B cell (primary cell): ENCODE data around the gene HDAC9. TPM values are rescaled to one million over a fixed set of nuclear protein-coding genes. Genes with fewer than 3 reads are reported as not detected.

Source experiments
- ATAC-seq: fragments of 200-7000 bp; cut with Tn5 transposase; one replicate; pipeline ENCODE4 v1.10.0; 2021; ENCODE audit warnings: low read depth, mild to moderate bottlenecking, moderate number of reproducible peaks, moderate library complexity
- CTCF ChIA-PET: fragments of 350-600 bp; sonication (Branson Sonifier 250); formaldehyde crosslinking; loops from one replicate; lab custom pipeline; 2021; ENCODE audit warnings: antibody characterized with exemption, inconsistent platforms; lab: Charles Lee
- POLR2A ChIA-PET: fragments of 350-600 bp; sonication (Branson Sonifier 250); formaldehyde crosslinking; loops from one replicate; lab custom pipeline; 2021; ENCODE audit warnings: antibody characterized with exemption; lab: Charles Lee
- DNase-seq: peaks from one replicate; pipeline ENCODE4 v3.0.0; 2013
- H2AFZ ChIP-seq: 2 replicates; pipeline ENCODE4 v1.6.1; 2012; ENCODE audit warnings: mild to moderate bottlenecking, low read depth, low read length; ENCODE audit not compliant: insufficient read depth, poor library complexity, severe bottlenecking
- H3K27ac ChIP-seq, 2 donors: 1 replicate in 1 of 2; 2 replicates in 1 of 2; pipeline ENCODE4 v1.5.1; 2012 to 2013; ENCODE audit warnings: low read length in 2 of 2, mild to moderate bottlenecking in 2 of 2, moderate library complexity in 1 of 2
- H3K27me3 ChIP-seq, 4 experiments: fragments of 200-600 bp in 1 of 4; sonication (generic) in 1 of 4; replicated peaks in 1 of 4; 1 replicate in 2 of 4; 2 replicates in 2 of 4; pipeline versions ENCODE4 v1.6.1 to v1.7.0; 2013 to 2016; ENCODE audit warnings: low read length in 3 of 4, mild to moderate bottlenecking in 2 of 4, mixed read lengths in 1 of 4, moderate library complexity in 1 of 4; ENCODE audit not compliant: insufficient read depth in 4 of 4, control insufficient read depth in 3 of 4; ENCODE audit errors: control extremely low read depth in 1 of 4
- H3K36me3 ChIP-seq, 2 experiments: replicated peaks in 1 of 2; 1 replicate in 1 of 2; 2 replicates in 1 of 2; pipeline versions ENCODE4 v1.6.1 to v1.7.1; 2013; ENCODE audit warnings: low read length in 1 of 2; ENCODE audit not compliant: insufficient read depth in 2 of 2, control insufficient read depth in 1 of 2; ENCODE audit errors: control extremely low read depth in 1 of 2, extremely low read depth in 1 of 2
- H3K4me1 ChIP-seq, 2 donors: fragments of 200-600 bp in 1 of 2; sonication (generic) in 1 of 2; 1 replicate in 1 of 2; 2 replicates in 1 of 2; pipeline versions ENCODE4 v1.5.1 to v1.6.1; 2013 to 2017; ENCODE audit warnings: low read length in 2 of 2; ENCODE audit not compliant: control insufficient read depth in 2 of 2, insufficient read depth in 2 of 2
- H3K4me2 ChIP-seq: replicated peaks from 2 replicates; pipeline ENCODE3; 2012; ENCODE audit warnings: mild to moderate bottlenecking, low read depth, low read length; ENCODE audit not compliant: poor library complexity, severe bottlenecking
- H3K4me3 ChIP-seq, 5 experiments: fragments of 200-600 bp in 1 of 5; sonication (generic) in 1 of 5; 1 replicate in 3 of 5; 2 replicates in 2 of 5; pipeline versions ENCODE4 v1.5.1 to v1.7.0; 2011 to 2016; ENCODE audit warnings: low read length in 4 of 5, mild to moderate bottlenecking in 4 of 5, low read depth in 2 of 5, control low read depth in 1 of 5, moderate library complexity in 1 of 5; ENCODE audit not compliant: insufficient read depth in 1 of 5; ENCODE audit errors: control extremely low read depth in 1 of 5, extremely low read depth in 1 of 5
- H3K79me2 ChIP-seq: fragments of 200-600 bp; sonication (generic); one replicate; pipeline ENCODE4 v1.6.0; 2016; ENCODE audit warnings: low read length; ENCODE audit not compliant: control insufficient read depth, insufficient read depth
- H3K9ac ChIP-seq: fragments of 200-600 bp; sonication (generic); 2 replicates; pipeline ENCODE4 v1.6.1; 2017; ENCODE audit warnings: mild to moderate bottlenecking, low read length, moderate library complexity
- H3K9me3 ChIP-seq, 3 donors: one replicate each; pipeline versions ENCODE4 v1.6.1 to v1.7.1; 2013; ENCODE audit warnings: low read length in 2 of 3; ENCODE audit not compliant: control insufficient read depth in 2 of 3, insufficient read depth in 1 of 3; ENCODE audit errors: control extremely low read depth in 1 of 3
- H4K20me1 ChIP-seq: 2 replicates; pipeline ENCODE4 v1.6.0; 2012; ENCODE audit warnings: mild to moderate bottlenecking, low read length; ENCODE audit not compliant: insufficient read depth, control insufficient read depth, poor library complexity, severe bottlenecking
- H3K27ac Mint-ChIP-seq: one replicate; pipeline ENCODE4 v1.8.0; 2021; ENCODE audit warnings: mixed read lengths
- H3K27me3 Mint-ChIP-seq: one replicate; pipeline ENCODE4 v1.8.0; 2021; ENCODE audit warnings: mixed read lengths
- H3K4me1 Mint-ChIP-seq: one replicate; pipeline ENCODE4 v1.8.0; 2021; ENCODE audit warnings: mixed read lengths
- H3K4me3 Mint-ChIP-seq: one replicate; pipeline ENCODE4 v1.8.0; 2021; ENCODE audit warnings: mixed read lengths
- H3K9me3 Mint-ChIP-seq: one replicate; pipeline ENCODE4 v1.8.0; 2022; ENCODE audit warnings: mixed read lengths; ENCODE audit not compliant: insufficient read depth
- EZH2 ChIP-seq: IDR thresholded peaks from 2 replicates; pipeline ENCODE4 v1.6.1; 2012; ENCODE audit warnings: borderline replicate concordance, low read depth, mild to moderate bottlenecking, moderate library complexity, low read length; ENCODE audit not compliant: insufficient read depth, poor library complexity, severe bottlenecking
- WGBS: methylation state at CpG from one replicate; pipeline ENCODE4 v1.1.5; 2013; ENCODE audit warnings: missing lambda C conversion rate; ENCODE audit not compliant: insufficient coverage; 5-methylcytosine and 5-hydroxymethylcytosine counted together
- intact Hi-C: fragments of 100-400 bp; cut with micrococcal nuclease; formaldehyde crosslinking; loops from one replicate; pipeline ENCODE4 v1.10.0; 2022
- polyA plus RNA-seq: library from polyadenylated mRNA; depleted of rRNA; stranded (reverse); fragments of >200 nt; gene quantifications from 2 replicates; pipeline ENCODE4 v1.2.3, GENCODE V29; 2012
- total RNA-seq, 2 donors: library from RNA; stranded (reverse); fragments of 120-200 nt in 1 of 2; gene quantifications; 1 replicate in 1 of 2; 2 replicates in 1 of 2; pipeline versions ENCODE4 v1.2.3 to v1.2.4, GENCODE V29; 2013 to 2022
- TF ChIP-seq, protein P1 (sequence below): fragments of 200-600 bp; IDR thresholded peaks from one replicate; pipeline ENCODE4 v1.8.0; 2022; ENCODE audit warnings: antibody characterized with exemption, mild to moderate bottlenecking

The HDAC9 gene
- total and polyA plus RNA-seq, 2 donors (not counting 1 experiment from before 2014, with no cell fraction given) = 49.1 to 64.8 TPM

- CTCF ChIA-PET = interaction anchor here (0.6 to 2.2 kb wide), 3 partner anchors 10 to 303 kb away, joined by 3 to 24 read pairs (median 12); no protein-coding TSS in a partner anchor
Observed at GRCh38 chr7:18656362-18656761, 160.8 kb downstream of the HDAC9 start.

DNA sequence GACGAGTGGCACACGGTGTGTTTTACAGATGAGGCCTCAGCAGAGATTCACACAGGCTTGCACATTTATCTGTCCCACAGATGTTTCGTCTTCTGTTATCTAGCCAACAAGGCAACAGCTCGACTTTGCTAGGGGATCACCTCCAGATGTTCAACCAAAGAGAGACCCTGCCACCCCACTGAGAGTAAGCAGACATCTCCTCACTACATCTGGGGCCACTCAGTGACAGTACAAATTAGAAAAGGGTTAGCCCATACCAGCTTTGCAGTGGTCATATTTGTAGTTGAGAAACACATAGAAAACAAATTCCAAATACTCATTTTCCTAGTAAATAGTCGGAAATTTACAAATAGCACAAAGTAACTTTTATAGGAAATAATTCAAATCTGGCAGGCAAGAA is 164.2 kb downstream of the HDAC9 start:
- H3K9me3 Mint-ChIP-seq = no peaks in the 10 kb centered on the region
- H3K4me3 Mint-ChIP-seq = no peak overlapping the region
- H3K4me1 Mint-ChIP-seq = peaks cover 3% of the 10 kb centered on the region
- no peaks in the 10 kb centered on the region for H3K27me3 Mint-ChIP-seq
- POLR2A ChIA-PET = no interaction called here
- peaks cover 0 to 9% of the 10 kb centered on the region in 2 donors for H3K4me1 ChIP-seq
- ATAC-seq (no peak), DNase-seq (no peak)
- H3K4me2 ChIP-seq = no peak overlapping the region
- WGBS = 100% methylated on average over 4 of the region's 5 CpGs
- H3K27me3 ChIP-seq = no peaks in the 10 kb centered on the region
- no peak overlapping the region for H3K27ac ChIP-seq
- no peaks in the 10 kb centered on the region for H3K9me3 ChIP-seq
- intact Hi-C loops = loop anchor here (10.0 kb wide), 1 partner anchor 65 kb away; no protein-coding TSS in a partner anchor
- peaks cover 2 to 47% of the 10 kb centered on the region in 2 experiments for H3K36me3 ChIP-seq
- no peak overlapping the region for H3K9ac ChIP-seq
- H4K20me1 ChIP-seq = no peaks in the 10 kb centered on the region
- no peak overlapping the region for H3K27ac Mint-ChIP-seq
- TF ChIP-seq EZH2 = no peak
- TF ChIP-seq, protein P1, sequence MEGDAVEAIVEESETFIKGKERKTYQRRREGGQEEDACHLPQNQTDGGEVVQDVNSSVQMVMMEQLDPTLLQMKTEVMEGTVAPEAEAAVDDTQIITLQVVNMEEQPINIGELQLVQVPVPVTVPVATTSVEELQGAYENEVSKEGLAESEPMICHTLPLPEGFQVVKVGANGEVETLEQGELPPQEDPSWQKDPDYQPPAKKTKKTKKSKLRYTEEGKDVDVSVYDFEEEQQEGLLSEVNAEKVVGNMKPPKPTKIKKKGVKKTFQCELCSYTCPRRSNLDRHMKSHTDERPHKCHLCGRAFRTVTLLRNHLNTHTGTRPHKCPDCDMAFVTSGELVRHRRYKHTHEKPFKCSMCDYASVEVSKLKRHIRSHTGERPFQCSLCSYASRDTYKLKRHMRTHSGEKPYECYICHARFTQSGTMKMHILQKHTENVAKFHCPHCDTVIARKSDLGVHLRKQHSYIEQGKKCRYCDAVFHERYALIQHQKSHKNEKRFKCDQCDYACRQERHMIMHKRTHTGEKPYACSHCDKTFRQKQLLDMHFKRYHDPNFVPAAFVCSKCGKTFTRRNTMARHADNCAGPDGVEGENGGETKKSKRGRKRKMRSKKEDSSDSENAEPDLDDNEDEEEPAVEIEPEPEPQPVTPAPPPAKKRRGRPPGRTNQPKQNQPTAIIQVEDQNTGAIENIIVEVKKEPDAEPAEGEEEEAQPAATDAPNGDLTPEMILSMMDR = no peak
- H3K4me3 ChIP-seq = no peak overlapping the region
- no peak overlapping the region for H2AFZ ChIP-seq
- H3K79me2 ChIP-seq = no peaks in the 10 kb centered on the region
- CTCF ChIA-PET = interaction anchor here (2.0 kb wide), 1 partner anchor 307 kb away, joined by 24 read pairs; no protein-coding TSS in a partner anchor

More at GRCh38 chr7:18656362-18656761, 160.8 kb downstream of the HDAC9 start:
- H3K4me3 ChIP-seq = no peak overlapping the region
- H3K36me3 ChIP-seq = peaks cover 4 to 54% of the 10 kb centered on the region in 2 experiments
- no peaks in the 10 kb centered on the region for H4K20me1 ChIP-seq
- H3K4me1 ChIP-seq = no peaks in the 10 kb centered on the region
- no peaks in the 10 kb centered on the region for H3K27me3 Mint-ChIP-seq
- no peaks in the 10 kb centered on the region for H3K79me2 ChIP-seq
- no peak overlapping the region for H3K4me3 Mint-ChIP-seq
- no peak overlapping the region for H2AFZ ChIP-seq
- H3K4me2 ChIP-seq = no peak overlapping the region
- intact Hi-C loops = no loop called here
- H3K9me3 Mint-ChIP-seq = no peaks in the 10 kb centered on the region
- no peak overlapping the region for H3K27ac ChIP-seq
- no peak for DNase-seq
- ATAC-seq = no peak
- H3K27ac Mint-ChIP-seq = no peak overlapping the region
- TF ChIP-seq, protein P1 = no peak
- TF ChIP-seq EZH2 = no peak
- H3K9ac ChIP-seq = no peak overlapping the region
- H3K4me1 Mint-ChIP-seq = peaks cover 3% of the 10 kb centered on the region
- no peaks in the 10 kb centered on the region for H3K9me3 ChIP-seq
- no peaks in the 10 kb centered on the region for H3K27me3 ChIP-seq
- POLR2A ChIA-PET = no interaction called here
